ENCODE measurements around the gene HJURP.

The HJURP gene

DNA sequence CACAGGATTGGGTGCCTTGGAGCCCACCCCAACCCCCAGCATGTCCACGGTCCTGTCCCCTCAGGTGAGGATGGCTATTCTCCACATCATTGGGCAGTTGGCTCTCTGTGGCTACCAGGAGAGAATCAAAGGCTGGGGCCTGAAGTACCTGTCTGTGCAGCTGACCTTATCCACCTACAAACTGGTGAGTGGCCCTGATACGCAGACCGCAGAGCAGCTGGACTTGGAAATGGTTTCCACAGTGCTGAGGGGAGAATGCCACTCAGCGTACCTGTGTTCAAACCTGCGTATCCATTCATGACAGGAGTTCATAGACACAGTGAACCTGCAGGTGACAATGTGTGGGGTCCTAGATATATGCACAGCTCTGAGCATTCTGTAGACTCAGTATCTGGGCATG lies 54.6 kb downstream of the HJURP start:
- POLR2A ChIA-PET (ENCODE audit: low non-redundant PET) = no interaction called here
- no peak overlapping the region for H3K27ac ChIP-seq
- CTCF ChIA-PET = interaction anchor here (0.6 kb wide), 2 partner anchors 250 to 356 kb away, joined by 3 read pairs; no protein-coding TSS in a partner anchor
- TF ChIP-seq CTCF (conservative IDR thresholded peaks at IDR 0.05; ENCODE audit: low read depth) = no peak
- no peak for DNase-seq (ENCODE audit: low spot score)

DNA sequence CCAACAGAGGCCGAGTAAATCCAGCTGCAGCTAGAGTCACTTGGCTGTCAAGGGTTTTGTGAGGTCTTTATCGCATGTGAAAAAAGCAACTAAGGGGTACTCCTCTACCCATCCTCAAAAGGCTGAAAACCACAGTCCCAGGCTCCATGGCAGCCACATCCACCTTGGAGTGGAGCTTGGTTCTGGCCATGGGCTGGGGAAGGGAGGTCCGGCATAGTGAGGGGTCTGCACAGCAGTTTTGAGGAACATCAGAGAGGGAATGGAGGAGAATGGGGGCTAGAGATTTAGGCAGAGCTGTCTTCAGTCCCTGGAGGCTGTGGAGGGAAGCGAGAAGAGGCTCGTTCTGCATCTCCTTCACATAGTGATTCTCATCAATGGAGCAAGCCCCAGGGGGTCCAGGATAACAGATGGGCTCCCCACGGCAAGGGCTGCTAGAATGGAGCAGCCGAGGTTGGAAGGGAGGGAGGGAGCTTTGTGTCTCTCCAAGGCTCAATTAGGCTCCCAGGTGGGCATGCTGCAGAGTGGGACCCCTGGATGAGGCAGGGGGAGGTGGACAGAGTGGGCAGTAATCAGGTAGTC lies 55.2 kb downstream of the HJURP start:
- POLR2A ChIA-PET (ENCODE audit: low non-redundant PET) = no interaction called here
- CTCF ChIA-PET = interaction anchor here (0.6 kb wide), 1 partner anchor 249 kb away, joined by 3 read pairs; no protein-coding TSS in a partner anchor
- no peak for TF ChIP-seq CTCF (conservative IDR thresholded peaks at IDR 0.05; ENCODE audit: low read depth)
- H3K27ac ChIP-seq = no peak overlapping the region
- no peak for DNase-seq (ENCODE audit: low spot score)

DNA sequence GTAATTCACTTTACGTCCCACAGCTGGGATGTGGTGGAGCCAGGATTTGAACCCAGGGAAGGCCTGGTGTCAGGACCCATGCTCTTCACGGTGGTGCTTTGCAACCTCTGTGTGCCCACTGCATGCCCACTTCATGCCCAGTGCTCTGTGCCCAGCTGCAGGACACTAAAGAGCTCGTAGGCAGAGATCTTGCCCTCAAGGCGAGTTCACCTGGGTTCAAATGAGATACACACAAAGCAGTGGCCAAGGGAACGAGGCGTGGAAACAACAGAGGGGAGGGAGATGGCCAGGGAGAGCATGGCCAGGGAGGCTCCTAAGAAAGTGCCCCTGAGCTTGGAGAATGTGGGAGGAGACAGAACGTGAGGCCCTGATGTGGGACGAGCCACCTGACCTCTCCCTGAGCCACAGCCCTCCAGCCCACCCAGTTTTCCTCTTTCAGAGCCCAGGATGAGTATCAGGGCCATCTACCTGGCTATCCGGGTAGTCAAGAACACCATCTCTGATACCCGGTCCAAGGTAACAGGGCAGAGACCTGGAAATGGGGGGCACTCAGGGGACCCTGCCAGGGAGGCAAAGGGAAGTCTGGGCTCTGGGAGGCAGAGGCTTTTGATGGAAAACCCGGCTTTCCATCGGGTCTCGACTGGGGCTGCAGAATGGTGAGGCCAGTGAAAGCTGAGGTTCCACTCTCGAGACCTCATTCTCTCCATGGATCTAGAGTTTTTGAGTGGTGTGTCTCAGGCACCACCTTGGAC lies 55.8 kb downstream of the HJURP start:
- no peak for DNase-seq (ENCODE audit: low spot score)
- ChIA-PET POLR2A (ENCODE audit: low non-redundant PET) (no interaction called here), CTCF (no interaction called here)
- TF ChIP-seq CTCF (conservative IDR thresholded peaks at IDR 0.05; ENCODE audit: low read depth) = no peak
- H3K27ac ChIP-seq = no peak overlapping the region

DNA sequence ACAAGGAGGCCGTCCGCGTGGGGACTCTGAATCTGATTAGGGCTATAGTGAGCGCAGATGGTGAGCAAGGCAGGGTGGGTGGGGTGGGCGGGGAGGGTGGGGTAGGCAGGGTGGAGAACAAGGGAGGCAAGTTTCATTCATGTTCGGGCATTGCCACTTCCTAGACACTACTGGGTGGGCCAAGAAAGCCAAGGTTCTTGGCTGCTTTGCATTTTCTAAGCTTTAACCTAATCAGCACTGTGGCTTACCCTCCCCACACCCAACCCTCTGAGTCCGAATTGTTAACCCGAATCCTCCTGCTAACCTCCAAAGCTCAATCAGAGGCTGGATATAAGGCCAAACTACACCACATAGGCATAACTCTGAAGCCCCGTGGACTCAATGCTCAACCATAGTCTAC lies 58.1 kb downstream of the HJURP start:
- ChIA-PET CTCF (no interaction called here), POLR2A (ENCODE audit: low non-redundant PET) (no interaction called here)
- no peak for TF ChIP-seq CTCF (conservative IDR thresholded peaks at IDR 0.05; ENCODE audit: low read depth)
- no peak overlapping the region for H3K27ac ChIP-seq
- DNase-seq (ENCODE audit: low spot score) = no peak

DNA sequence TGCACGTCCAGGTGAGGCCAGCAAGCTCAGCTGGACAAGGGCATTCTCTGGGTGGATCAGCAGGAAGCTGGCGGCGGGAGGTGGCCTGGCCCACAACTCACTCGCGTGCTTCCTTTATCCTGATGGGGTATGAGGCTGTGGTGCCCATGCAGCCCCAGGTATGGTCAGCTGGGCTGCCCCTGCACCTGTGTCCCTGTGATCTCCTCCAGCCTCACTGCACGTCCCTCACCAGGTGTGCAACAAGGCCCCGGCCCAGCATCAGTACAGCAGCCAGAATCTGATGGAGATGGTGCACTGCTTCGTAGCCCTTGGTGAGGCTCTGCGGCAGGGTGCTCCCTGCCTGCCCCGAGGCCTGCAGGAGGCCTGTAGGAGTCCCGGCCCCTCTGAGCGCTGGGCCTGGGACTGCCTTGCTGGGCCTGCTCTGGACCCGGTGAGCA lies 58.6 kb downstream of the HJURP start:
- POLR2A ChIA-PET (ENCODE audit: low non-redundant PET) = no interaction called here
- no peak for TF ChIP-seq CTCF (conservative IDR thresholded peaks at IDR 0.05; ENCODE audit: low read depth)
- DNase-seq (ENCODE audit: low spot score) = no peak
- CTCF ChIA-PET = no interaction called here
- no peak overlapping the region for H3K27ac ChIP-seq

DNA sequence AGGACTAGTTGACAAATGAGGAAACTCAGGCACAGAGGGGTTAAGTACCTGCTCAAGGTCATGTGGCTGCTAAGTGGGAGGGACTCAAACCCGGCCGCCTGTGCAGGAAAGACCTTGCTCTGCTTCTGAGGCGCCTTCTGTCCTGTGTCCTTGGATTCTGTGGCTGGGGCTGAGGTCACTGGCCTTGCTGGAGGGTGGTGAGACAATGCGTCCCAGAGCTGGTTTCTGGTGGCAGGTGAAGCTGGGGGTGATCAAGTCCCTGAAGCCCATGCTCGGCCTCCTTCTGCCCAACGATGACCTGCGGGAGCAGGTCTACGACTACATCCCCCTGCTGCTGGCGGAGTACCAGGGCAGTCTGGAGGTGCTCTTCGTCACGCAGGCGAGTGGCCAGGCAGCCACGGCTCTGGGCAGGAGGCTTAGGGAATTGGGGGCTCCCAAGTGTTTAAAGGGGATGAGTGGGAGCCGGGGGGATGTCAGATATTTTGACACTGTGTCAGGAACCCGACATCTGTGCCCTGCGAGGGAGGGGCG lies 60.1 kb downstream of the HJURP start:
- DNase-seq (ENCODE audit: low spot score) = no peak
- CTCF ChIA-PET = no interaction called here
- H3K27ac ChIP-seq = no peak overlapping the region
- TF ChIP-seq CTCF (conservative IDR thresholded peaks at IDR 0.05; ENCODE audit: low read depth) = no peak
- POLR2A ChIA-PET (ENCODE audit: low non-redundant PET) = no interaction called here
